NCI-H1105 (cell line): ENCODE results near the gene CORO2B.

Source experiments
- DNase-seq: peaks from one replicate; lab custom pipeline; 2025; lab: John Stamatoyannopoulos, UW

Gene CORO2B

DNA sequence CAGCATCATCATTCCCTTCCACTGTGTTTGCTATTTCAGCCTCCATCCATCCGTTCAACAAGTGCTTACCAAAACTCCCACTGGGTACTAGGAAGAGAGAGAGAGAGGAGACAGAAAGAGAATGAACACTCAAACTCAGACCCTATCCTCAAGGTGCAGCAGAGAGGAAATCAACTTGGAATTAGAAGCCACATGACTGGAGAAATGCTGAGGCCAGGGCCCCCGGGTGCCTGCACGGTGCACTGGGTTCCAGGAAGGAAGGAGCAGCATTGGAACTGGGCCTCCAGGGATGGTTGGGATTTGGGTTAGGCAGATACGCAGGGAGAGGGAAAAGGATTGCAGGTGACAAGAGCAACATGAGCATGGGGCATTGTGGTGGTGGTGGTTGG is 30.0 kb downstream of the CORO2B start:
- no peak for DNase-seq

DNA sequence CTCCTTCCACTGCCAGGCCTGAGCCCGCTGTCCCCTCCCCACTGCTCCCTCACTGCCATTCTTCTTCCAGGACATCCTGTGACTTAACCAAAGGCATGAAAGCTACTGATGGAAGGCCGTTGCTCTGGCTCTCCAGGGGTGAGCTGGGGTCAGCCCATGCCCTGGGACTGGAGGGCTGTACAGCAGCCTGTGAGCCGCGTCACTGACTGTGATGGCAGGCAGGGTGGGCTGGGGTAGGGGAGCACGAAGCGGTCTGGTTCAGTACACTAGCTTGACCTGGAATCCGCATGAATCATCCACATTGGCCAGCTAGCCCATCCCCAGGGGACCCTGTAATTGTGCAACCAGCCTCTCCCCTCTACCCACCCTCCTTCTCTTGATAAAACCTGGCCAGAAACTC is 30.8 kb downstream of the CORO2B start:
- DNase-seq, result no peak

DNA sequence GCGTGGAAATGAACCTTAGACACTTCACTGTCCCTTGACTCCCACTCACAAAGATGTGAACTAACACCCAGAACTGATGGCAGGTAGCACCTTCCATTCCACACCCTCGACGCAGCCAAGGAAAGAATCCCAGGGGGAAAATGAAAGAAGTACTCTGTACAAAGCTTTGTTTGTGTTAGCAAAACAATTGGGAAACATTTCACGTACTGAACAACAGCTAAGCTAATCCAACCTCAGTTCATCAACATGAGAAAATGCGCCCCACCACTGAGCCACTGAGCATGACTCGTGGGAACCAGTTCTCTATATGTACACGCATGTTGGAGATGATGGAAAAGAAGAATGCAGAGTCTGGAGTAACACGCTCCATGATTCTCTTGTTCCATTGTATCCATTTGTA is 32.0 kb downstream of the CORO2B start:
- DNase-seq, result no peak

DNA sequence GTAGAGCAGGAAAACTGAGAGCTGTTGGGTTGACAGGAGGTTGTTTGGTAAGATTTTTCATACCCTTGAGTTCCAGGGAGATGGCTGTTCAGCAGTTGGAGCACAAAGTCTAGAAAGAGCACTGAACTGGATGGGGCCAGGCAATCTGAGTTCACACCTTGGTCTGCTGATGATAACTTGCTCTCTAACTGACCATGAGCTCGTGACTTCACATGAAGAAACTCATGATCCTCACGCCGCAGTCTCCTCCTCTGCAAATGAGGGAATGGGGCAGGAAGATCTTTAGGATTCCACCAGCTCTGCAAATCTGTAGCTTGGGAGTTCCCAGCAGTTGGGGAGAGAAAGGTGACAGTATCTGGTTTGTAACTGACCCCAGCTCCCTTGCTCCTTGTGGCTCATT is 33.7 kb downstream of the CORO2B start:
- no peak for DNase-seq

DNA sequence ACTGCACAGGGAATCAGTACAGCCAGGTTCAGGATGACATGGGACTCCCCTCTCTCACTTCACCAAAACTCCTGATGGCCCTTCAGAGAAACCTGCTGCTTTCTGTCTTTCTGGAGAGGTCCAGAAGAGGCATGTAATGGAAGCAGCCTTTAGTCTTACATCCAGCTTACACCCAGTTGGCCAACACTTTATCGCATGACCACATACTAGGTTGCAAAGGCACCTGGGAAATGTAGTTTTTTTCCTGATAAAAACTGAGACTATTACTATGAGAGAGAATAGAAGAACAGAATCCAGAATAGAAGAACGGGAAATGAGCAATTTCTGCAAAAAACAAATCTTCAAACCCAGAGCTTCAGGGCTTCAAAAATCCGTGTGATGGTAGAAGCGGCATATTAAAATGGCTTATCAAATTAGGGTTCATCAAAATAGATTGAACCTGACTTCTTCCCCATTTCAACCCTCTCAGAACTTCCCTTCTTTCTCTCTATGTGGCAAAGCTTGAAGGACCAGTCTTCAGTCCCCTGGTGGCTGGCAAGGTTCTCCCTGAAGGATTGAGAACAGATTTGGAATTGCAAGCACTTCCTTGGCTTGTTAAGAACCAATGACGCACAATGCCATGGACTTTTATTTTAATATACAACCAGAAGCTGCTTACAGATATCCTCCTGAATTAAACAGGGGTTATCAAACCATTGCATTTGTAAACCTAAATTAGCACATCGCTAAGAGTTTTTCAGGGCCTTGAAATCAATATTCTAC is 34.4 kb downstream of the CORO2B start:
- DNase-seq, result no peak

DNA sequence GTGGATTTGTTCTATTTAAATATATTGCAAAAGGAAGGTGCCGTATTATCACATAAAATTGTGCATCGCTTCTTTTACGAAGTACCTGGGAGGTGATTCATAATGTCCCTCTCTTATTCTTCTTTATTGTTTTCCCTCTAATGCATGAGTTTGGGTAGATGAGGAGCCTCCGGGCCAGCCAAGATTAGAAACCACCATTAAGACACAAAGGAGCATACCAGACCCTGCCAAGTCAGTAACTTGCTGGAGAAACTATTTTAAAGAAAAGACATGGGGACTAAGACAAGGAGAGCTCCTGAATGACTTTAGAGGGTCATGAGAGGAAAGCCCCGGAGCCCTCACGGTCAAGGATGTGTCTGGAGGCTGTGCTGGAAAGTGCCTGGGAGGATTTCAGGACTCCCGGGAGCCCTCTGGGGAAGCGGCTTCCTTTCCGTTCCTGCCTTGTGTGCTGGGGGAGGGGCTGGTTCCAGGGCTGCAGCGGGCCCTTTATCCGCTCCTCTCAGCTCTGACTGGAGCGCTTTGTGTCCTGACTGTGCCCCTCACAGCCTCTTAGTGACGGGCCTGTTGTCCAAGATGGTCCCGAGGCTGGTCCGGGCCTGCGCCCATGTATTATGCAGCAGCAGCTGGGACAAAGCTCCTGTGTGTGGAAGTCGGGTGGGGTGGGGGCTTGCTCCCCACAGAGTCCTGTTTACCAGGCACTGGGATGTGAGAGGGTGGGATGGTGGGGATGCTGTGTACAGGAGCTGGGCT is 35.7 kb downstream of the CORO2B start:
- no peak for DNase-seq

DNA sequence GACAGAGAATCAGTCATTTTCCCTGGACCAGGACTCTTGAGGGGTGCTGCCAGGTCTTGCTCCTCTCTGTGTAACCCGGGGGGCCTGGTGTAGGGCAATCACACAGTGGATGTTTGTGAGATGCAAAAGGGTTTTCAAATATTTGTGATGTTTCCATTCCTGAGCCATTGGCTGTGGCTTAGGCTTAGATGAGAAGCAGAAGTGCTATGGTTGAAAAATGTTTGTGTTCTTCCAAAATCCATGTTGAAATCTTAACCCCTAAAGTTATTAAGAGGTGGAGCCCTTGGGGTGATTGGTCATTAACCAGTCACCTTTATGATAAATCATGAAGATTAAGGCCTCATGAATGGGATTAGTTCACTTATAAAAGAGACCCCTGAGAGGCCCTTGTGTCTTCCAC is 36.5 kb downstream of the CORO2B start:
- no peak for DNase-seq

DNA sequence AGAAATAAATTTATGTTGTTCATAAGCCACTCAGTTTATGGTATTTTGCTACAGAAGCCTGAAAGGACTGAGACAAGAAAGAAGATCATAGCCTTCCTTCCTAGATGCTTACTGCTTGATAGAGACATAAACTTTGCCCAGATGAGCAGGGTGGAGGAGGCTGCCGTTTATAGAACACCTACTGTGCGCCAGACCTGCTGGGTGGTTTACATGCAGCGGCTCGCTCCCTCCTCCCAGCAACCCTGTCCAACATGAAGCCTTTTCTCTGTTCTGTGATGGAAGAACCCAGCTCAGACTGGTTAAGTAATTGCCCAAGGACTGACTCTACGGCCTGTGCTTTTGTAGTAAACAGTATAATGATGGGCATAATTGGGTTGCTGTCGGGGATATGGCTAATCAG is 37.0 kb downstream of the CORO2B start:
- DNase-seq, result no peak

DNA sequence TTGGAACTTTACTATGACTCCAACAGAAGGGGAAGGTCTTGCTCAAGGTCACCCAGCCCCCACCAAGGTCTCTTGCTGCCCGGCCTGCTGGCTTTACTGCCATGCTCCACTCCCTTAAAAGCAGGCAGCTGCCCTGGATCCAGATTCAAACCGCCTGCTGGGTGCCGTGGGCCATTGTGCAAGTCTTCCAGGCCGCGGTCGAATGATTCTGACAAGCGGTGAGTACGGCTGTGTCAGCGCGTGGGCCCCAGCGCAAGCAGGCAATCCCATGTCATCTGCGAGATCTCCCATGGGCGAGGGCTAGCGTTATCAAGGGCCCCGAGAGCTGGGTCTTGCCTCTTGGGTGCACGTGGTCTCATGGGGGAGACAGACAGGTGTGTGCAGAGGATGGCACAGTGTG is 37.6 kb downstream of the CORO2B start:
- no peak for DNase-seq

DNA sequence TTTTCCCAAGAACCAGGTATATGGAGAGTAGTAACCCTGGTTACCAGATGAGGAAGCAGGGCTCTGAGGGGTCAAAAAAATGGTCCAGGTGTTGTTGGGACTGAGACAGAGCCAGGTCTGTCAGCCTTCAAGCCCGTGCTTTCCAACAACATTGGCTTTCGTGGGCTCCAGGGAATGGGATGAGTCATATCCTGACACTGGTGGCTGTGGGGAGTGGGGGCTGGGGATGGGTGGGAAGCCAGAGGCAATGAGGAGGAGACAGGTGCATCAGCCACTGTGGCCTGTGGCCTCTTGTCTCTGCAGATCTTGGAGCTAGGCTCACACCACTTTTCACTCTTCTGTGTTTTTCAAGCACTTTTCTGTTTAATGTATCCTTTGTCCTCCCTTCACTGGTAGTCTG is 38.2 kb downstream of the CORO2B start:
- no peak for DNase-seq

DNA sequence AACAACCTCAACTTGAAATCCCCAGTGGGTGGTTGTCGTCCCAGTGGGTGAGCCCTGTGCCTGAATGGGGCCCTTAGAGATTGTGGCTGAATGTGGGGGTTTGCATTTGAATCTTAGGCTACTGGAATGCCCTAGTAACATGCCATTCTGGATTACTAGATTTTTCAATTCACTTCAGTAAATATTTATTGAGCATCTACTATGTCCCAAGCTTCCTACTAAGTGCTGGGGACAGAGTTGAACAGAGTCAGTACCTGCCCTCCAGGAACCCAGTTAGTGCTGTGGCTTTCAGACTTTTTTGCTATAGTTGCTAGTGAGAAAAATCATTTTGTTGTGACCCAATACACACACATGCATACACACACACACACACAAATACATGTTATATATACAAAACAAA is 39.0 kb downstream of the CORO2B start:
- DNase-seq, result no peak

DNA sequence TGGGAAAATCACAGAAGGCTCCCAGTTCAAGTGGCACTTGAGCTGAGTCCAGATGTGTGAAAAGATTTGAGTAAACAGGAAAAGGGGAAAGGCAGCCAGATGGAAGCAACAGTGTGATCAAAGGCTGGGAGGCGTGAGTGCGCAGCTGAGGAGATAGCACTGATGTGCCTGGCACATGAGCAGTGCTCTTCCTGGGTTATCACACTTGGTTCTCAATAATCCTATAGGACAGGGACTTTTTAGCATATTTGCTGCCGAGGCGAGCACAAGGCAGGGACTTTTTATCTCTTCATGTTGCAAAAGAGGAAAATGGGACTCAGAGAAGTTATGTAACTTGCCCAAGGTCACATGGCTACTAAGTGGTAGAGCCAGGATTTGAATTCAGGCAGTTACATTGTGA is 39.6 kb downstream of the CORO2B start:
- DNase-seq, result no peak

DNA sequence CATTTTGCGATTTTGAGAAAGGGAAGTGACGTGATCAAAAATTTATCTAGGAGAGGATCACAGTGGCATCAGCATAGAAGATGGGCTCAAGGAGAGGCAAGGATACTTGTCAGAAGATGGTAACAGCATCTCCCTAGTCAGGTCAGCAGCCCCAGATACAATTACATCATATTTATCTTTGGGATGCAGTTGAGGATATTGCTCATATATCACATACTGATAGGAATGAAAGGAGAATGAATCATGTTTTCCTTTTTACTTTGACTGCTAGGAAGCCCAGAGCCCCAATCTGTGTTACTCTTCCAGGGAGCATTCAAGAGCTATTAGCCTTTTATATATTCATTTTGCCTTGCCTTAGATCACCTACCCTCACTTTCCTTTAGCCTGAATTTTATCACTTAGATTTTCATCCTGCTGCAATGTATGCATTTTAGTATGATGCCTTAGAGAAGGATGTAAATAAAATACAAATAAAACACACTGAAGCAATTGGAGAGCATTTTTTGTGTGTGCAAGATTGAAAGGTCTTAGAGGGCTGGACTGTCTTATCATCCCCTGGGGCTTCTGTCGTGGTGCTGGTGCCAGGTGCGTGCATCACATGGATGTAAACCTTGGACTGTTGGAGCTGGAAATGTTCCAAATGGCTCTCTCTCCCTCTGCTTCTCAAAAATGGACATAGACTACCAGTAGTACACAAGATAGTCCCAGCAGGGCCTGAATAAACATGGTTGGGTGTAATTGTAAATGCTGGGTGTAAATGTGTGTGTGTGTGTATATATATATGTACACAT is 40.3 kb downstream of the CORO2B start:
- peak; percentile 57 for DNase-seq

DNA sequence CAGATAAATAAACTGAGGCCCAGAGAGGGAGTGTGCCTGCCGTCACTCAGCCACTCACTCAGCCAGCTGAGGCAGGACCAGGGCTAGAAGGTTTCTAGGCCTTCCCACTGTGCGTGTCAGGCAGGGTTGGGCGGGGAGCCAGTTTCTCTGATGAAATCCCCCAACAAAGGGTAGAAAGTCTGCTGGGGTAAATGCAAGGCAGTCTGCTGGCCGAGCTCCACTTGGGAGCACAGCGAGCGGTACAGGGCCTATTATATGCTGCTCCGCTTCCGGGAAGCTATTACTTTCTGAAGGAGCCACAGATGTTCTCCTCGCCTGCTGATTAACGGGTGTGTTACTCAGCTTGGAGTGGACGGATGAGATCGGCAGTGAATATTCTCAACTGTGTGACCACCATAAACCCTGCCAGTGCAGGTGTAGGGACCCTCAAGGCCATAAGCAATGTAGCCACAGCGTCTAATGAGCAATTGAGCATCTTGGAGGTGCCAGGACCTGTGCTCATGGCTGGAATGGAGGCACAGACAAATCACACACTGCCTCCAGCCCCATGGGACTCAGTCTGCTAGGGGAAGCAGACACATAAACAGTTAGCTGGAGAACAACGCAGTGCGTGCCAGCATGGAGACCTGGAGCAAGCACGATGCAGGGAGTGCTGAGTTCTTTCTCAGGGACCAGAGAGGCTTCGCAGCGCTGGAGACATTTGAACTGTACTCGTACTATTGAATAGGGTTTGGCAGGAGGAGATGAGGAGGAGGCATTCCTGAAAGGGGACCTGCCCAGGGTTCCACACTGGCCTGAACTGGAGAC is 42.1 kb downstream of the CORO2B start:
- DNase-seq, result peak; percentile 96

DNA sequence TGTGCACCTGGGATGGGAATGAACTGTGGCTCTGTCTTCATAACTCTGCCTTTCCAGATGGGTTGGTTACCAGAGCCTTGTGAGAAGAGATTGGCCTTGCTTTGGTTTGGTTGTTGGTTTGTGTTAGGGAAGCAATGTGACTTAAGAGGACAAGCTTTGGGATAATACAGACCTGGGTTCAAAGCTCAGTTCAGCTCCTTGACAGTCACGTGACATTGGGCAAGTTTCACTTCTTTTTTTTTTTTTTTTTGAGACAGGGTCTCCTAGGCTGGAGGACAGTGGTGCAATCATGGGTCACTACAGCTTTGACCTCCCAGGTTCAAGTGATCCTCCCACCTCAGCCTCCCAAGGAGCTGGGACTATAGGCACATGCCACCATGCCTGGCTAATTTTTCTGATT is 42.7 kb downstream of the CORO2B start:
- no peak for DNase-seq

DNA sequence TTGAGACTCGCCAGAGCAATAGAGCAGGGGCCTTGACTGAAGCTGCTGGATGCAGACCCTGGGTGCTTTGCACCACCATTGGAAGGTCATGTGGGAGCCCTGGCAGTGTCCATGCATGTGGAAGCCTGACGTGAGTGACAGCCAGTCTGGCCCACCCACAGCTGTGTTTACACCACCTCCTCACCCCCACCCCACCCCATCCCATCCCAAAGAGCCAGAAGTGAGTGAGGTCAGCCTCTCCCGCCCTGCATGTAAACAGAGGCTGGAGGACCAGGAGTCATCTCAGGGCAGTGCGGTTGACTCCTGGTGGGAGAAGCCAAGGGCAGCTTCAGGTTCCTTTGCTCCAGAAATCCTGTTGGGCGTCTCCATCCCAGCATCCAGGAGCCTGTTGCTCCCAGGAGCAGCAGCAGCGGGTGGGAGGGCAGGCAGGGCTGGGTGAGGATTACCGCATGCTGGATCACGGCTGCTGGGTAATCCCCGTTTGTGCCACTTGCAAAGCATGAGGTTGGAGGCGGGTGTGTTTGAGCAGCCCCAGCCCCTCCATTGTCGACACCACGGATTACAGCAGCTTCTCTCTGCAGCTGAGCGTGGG is 44.6 kb downstream of the CORO2B start:
- no peak for DNase-seq

DNA sequence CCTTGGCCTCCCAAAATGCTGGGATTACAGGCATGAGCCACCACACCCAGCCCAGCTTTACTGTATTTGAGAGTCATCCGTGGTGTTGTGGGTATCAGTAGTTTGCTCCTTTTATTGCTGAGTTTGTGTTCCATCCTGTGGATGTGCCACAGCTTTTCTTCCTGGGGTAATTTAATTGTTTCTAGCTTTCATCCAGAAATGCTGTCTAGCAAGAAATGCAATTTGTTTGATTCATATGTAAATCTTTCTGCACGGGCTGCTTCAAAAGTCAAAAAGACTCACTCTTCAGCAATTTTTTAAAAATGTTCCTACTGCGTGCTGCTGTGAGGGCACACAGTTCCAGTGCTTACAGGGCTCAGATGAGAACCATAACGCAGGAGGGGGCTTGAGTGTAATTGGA is 47.1 kb downstream of the CORO2B start:
- no peak for DNase-seq

DNA sequence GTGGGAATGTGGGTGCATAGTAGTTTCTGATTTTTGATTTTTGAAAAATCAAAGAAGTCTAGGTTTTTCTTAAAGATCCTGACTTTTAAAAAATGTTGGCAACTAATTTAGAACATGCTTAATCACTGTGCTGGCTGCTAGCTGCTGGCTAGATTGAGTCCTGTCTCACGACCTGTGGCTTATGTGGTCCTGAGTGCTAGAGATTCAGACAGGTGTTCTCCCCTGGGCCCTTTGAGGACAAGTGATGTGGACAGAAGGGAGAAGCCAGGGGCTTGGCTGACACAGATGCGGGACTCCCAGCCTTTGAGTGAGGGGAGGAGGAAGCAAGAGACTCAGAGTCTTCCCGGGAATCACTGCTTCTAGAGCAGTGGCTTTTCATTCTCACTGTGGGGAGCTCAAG is 47.5 kb downstream of the CORO2B start:
- DNase-seq, result no peak

DNA sequence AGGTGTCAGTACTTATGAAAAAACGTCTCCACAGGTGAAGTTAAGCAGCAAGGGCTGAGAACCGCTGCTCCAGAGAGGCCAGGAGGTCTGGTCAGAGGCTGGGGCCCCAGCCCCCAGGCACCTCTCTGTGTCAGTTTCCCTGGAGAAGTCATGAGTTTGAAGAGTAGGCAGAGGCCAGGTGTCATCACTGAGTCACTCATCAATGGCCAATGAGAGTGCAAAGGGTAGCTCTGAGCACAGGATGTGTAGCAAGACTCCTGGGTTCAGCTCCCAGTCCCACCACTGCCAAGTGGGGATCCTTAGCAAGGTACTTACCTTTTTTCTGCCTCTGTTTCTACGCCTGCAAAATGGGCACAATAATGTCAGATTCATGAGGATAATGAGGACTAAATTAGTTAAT is 47.9 kb downstream of the CORO2B start:
- DNase-seq, result no peak

DNA sequence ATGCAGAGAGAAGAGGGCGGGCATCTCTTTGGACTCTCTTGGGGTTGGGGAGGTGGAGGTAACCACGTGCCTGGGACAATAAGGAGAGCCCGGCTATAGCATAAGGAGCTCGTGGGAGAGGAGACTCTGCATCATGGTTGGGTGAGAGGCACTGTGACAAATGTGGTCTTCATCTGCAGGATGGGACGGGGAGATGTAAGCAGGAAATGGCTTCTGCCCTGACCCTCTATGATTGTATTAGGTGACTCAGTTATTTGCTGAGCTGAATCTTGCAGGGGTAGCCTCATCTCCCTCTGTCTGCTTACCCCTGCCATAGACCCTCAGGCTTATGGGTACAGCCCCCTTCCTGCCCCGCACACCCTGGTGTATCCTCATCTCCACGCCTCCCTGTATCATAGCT is 48.7 kb downstream of the CORO2B start:
- DNase-seq, result no peak

DNA sequence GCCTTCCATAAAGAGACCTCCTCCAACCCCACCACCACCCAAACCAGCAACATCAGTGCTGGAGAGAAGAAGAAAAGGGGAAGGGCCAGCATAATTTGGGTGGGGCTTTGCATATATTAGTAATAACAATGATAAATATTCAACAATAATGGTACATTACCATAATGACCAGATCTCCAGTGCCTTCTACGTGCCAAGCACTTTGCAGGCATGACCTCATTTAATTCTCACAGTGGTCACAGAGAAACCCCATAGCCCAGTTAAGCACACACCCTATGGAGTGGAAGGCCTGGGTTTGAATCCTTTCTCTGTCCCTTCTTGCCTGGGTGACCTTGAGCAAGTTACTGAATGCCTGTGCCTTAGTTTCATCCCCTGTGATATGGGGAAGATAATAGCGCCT is 49.2 kb downstream of the CORO2B start:
- DNase-seq, result no peak
